ENCODE results near the gene LRRC8A. TPM values are rescaled to one million over a fixed set of nuclear protein-coding genes. Genes with fewer than 3 reads are reported as not detected.

Gene LRRC8A
- total RNA-seq, 2 experiments from 2014 or later: 22.9 to 26.9 TPM

GRCh38 chr9:128903079-128903461, 21.1 kb downstream of the LRRC8A start:
- Histone ChIP-seq H3K27ac (ENCODE audit: low read depth, low read length, poor library complexity, severe bottlenecking) (peak overlapping the region; percentile 85), H2AFZ (ENCODE audit: low read length) (no peak overlapping the region), H3K9me2 (ENCODE audit: insufficient read depth, low read length) (no peaks in the 10 kb centered on the region), H3K4me2 (ENCODE audit: low read length) (peak overlapping the region; percentile 78), H3K79me2 (ENCODE audit: insufficient read depth, low read depth, low read length) (0 out of 2 replicates have a peak, but pooled peaks cover 3% of the 10 kb centered on the region), H3K9me3 (ENCODE audit: low read length) (no peaks in the 10 kb centered on the region), H3K36me3 (ENCODE audit: insufficient read depth, low read length) (peaks cover 36% of the 10 kb centered on the region), H4K20me1 (ENCODE audit: insufficient read depth, low read length) (no peaks in the 10 kb centered on the region), H3K4me1 (ENCODE audit: insufficient read depth, low read length, poor library complexity, severe bottlenecking) (peaks cover 38% of the 10 kb centered on the region), H3K4me3 (ENCODE audit: low read depth, low read length, poor library complexity, severe bottlenecking) (no peak overlapping the region)
- no TSS peak for BruUV-seq (replicated peaks)
- CTCF ChIA-PET (ENCODE audit: unreplicated experiment): no interaction called here
- POLR2A ChIA-PET: interaction anchor here (0.7 kb wide), 1 partner anchor 1094 kb away, joined by 5 read pairs; no protein-coding TSS in a partner anchor
- TF ChIP-seq CTCF (conservative IDR thresholded peaks at IDR 0.05; ENCODE audit: low read length): no peak
- no peak for TF ChIP-seq EZH2phosphoT487 (IDR thresholded peaks at IDR 0.05; ENCODE audit: borderline replicate concordance, low read depth, low read length)
- intact Hi-C loops (cut with micrococcal nuclease; ENCODE audit: unreplicated experiment): no loop called here
- no peak for DNase-seq (ENCODE audit: low spot score)

GRCh38 chr9:128903871-128904620, 22.1 kb downstream of the LRRC8A start:
- Histone ChIP-seq H3K27ac (ENCODE audit: low read depth, low read length, poor library complexity, severe bottlenecking) (no peak overlapping the region), H3K4me2 (ENCODE audit: low read length) (no peak overlapping the region), H3K9me3 (ENCODE audit: low read length) (no peaks in the 10 kb centered on the region), H3K4me3 (ENCODE audit: low read depth, low read length, poor library complexity, severe bottlenecking) (no peak overlapping the region), H4K20me1 (ENCODE audit: insufficient read depth, low read length) (no peaks in the 10 kb centered on the region), H2AFZ (ENCODE audit: low read length) (no peak overlapping the region), H3K36me3 (ENCODE audit: insufficient read depth, low read length) (peaks cover 36% of the 10 kb centered on the region), H3K4me1 (ENCODE audit: insufficient read depth, low read length, poor library complexity, severe bottlenecking) (peaks cover 32% of the 10 kb centered on the region), H3K79me2 (ENCODE audit: insufficient read depth, low read depth, low read length) (0 out of 2 replicates have a peak, but pooled peaks cover 3% of the 10 kb centered on the region), H3K9me2 (ENCODE audit: insufficient read depth, low read length) (no peaks in the 10 kb centered on the region)
- DNase-seq (ENCODE audit: low spot score): no peak
- ChIA-PET CTCF (ENCODE audit: unreplicated experiment) (no interaction called here), POLR2A (interaction anchor here (0.7 kb wide), 1 partner anchor 1093 kb away, joined by 5 read pairs; no protein-coding TSS in a partner anchor)
- no TSS peak for BruUV-seq (replicated peaks)
- TF ChIP-seq CTCF (conservative IDR thresholded peaks at IDR 0.05; ENCODE audit: low read length): no peak
- TF ChIP-seq EZH2phosphoT487 (IDR thresholded peaks at IDR 0.05; ENCODE audit: borderline replicate concordance, low read depth, low read length): no peak
- intact Hi-C loops (cut with micrococcal nuclease; ENCODE audit: unreplicated experiment): no loop called here

- ChIA-PET POLR2A (interaction anchor here (0.7 to 1.1 kb wide), 2 partner anchors 11 to 12 kb away, joined by 4 to 5 read pairs; no protein-coding TSS in a partner anchor), CTCF (ENCODE audit: unreplicated experiment) (no interaction called here)
- Histone ChIP-seq H3K4me2 (ENCODE audit: low read length) (no peak overlapping the region), H3K36me3 (ENCODE audit: insufficient read depth, low read length) (peaks cover 44% of the 10 kb centered on the region), H3K27ac (ENCODE audit: low read depth, low read length, poor library complexity, severe bottlenecking) (no peak overlapping the region), H4K20me1 (ENCODE audit: insufficient read depth, low read length) (no peaks in the 10 kb centered on the region), H2AFZ (ENCODE audit: low read length) (no peak overlapping the region), H3K4me1 (ENCODE audit: insufficient read depth, low read length, poor library complexity, severe bottlenecking) (peaks cover 22% of the 10 kb centered on the region), H3K9me3 (ENCODE audit: low read length) (no peaks in the 10 kb centered on the region), H3K9me2 (ENCODE audit: insufficient read depth, low read length) (no peaks in the 10 kb centered on the region), H3K4me3 (ENCODE audit: low read depth, low read length, poor library complexity, severe bottlenecking) (no peak overlapping the region), H3K79me2 (ENCODE audit: insufficient read depth, low read depth, low read length) (0 out of 2 replicates have a peak, but pooled peaks cover 3% of the 10 kb centered on the region)
- DNase-seq (ENCODE audit: low spot score): no peak
- no peak for TF ChIP-seq EZH2phosphoT487 (IDR thresholded peaks at IDR 0.05; ENCODE audit: borderline replicate concordance, low read depth, low read length)
- no peak for TF ChIP-seq CTCF (conservative IDR thresholded peaks at IDR 0.05; ENCODE audit: low read length)
- no TSS peak for BruUV-seq (replicated peaks)
- intact Hi-C loops (cut with micrococcal nuclease; ENCODE audit: unreplicated experiment): no loop called here
These were observed 24.0 kb downstream of the LRRC8A start for GRCh38 chr9:128905964-128906363.

Measured in OCI-LY7 (cell line).